ENCODE data around the gene CDH2.

CDH2 gene

DNA sequence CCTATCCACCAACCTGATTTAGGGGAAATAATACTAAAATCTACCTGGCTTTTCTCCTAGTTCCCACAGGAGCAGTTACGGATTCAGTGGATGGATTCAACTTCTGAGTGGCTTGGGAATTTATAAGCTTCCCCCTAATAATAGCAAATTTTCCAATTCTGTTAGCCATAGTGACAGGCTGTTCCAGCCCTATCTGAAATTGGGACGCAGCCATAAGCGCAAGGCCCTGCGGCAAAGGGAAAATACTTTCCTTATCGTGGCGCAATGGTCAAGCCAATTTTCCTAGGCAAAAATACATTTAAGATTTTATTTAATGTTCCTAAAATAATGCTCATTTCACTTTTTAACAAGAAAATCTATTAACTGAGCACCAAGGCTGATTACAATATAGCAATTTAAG, 49.7 kb downstream of the CDH2 start:
- Histone ChIP-seq H3K4ac (ENCODE audit: low read depth, low read length) (no peak overlapping the region), H2BK120ac (ENCODE audit: insufficient read depth, low read length, poor library complexity) (no peak overlapping the region), H3K14ac (ENCODE audit: low read length) (no peak overlapping the region), H3K4me1 (ENCODE audit: control insufficient read depth in 1 of 2, insufficient read depth in 2 of 2, low read length in 2 of 2) (no peaks in the 10 kb centered on the region), H3K27ac (ENCODE audit: low read depth, low read length) (no peak overlapping the region), H4K91ac (ENCODE audit: low read depth, low read length) (no peak overlapping the region), H3K9me3 (ENCODE audit: insufficient read depth, low read depth, low read length) (no peaks in the 10 kb centered on the region), H4K8ac (ENCODE audit: low read depth, low read length) (no peak overlapping the region), H3K9ac (ENCODE audit: low read length) (no peak overlapping the region), H3K79me2 (ENCODE audit: control insufficient read depth, insufficient read depth, low read length, poor library complexity) (no peaks in the 10 kb centered on the region), H2BK12ac (ENCODE audit: low read length) (no peak overlapping the region), H3K4me3 (ENCODE audit: low read depth, low read length) (no peak overlapping the region), H3K4me2 (ENCODE audit: low read length) (no peak overlapping the region), H3K36me3 (ENCODE audit: control insufficient read depth in 1 of 2, insufficient read depth in 2 of 2, low read length in 2 of 2) (no peaks in the 10 kb centered on the region), H3K27me3 (ENCODE audit: insufficient read depth, low read length) (no peaks in the 10 kb centered on the region), H3K23ac (ENCODE audit: low read length) (no peak overlapping the region), H2AK5ac (ENCODE audit: low read length) (no peak overlapping the region), H3K18ac (ENCODE audit: low read length) (no peak overlapping the region), H2BK5ac (ENCODE audit: low read depth, low read length, poor library complexity) (no peak overlapping the region), H3K79me1 (ENCODE audit: low read length) (no peaks in the 10 kb centered on the region), H4K12ac (ENCODE audit: low read depth, low read length) (no peak overlapping the region), H2AFZ (ENCODE audit: insufficient read depth, low read length, poor library complexity) (no peak overlapping the region)
- no peak for DNase-seq
- WGBS (ENCODE audit: extremely low coverage, insufficient coverage, insufficient read length): no CpG with 5 or more reads among the region's 6 CpGs

DNA sequence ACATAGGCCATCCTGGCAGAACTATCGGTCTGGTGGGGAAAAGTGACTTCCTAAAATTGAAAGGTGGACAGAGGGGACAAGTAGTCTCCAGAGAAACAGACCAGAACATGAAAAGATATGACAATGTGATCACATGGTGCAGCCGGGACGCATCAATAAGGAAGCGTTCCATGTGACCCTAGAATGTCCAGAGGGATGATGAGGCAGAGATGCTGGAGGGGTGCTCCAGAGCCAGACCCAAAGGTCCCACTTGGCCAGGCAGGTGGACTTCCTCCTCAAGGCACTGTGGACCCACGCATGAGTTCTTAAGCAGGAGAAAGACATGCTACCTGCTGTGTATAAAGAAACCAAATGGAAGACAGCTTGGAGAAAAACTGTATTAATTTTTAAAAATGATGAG, 50.2 kb downstream of the CDH2 start:
- Histone ChIP-seq H3K9ac (ENCODE audit: low read length) (no peak overlapping the region), H4K12ac (ENCODE audit: low read depth, low read length) (no peak overlapping the region), H3K27me3 (ENCODE audit: insufficient read depth, low read length) (no peaks in the 10 kb centered on the region), H4K8ac (ENCODE audit: low read depth, low read length) (no peak overlapping the region), H2AK5ac (ENCODE audit: low read length) (no peak overlapping the region), H2AFZ (ENCODE audit: insufficient read depth, low read length, poor library complexity) (no peak overlapping the region), H2BK12ac (ENCODE audit: low read length) (no peak overlapping the region), H3K79me2 (ENCODE audit: control insufficient read depth, insufficient read depth, low read length, poor library complexity) (no peaks in the 10 kb centered on the region), H3K4me1 (ENCODE audit: control insufficient read depth in 1 of 2, insufficient read depth in 2 of 2, low read length in 2 of 2) (no peaks in the 10 kb centered on the region), H2BK120ac (ENCODE audit: insufficient read depth, low read length, poor library complexity) (no peak overlapping the region), H3K27ac (ENCODE audit: low read depth, low read length) (no peak overlapping the region), H2BK5ac (ENCODE audit: low read depth, low read length, poor library complexity) (no peak overlapping the region), H3K14ac (ENCODE audit: low read length) (no peak overlapping the region), H3K9me3 (ENCODE audit: insufficient read depth, low read depth, low read length) (no peaks in the 10 kb centered on the region), H3K4me3 (ENCODE audit: low read depth, low read length) (no peak overlapping the region), H3K4ac (ENCODE audit: low read depth, low read length) (no peak overlapping the region), H3K79me1 (ENCODE audit: low read length) (no peaks in the 10 kb centered on the region), H3K23ac (ENCODE audit: low read length) (no peak overlapping the region), H4K91ac (ENCODE audit: low read depth, low read length) (no peak overlapping the region), H3K4me2 (ENCODE audit: low read length) (no peak overlapping the region), H3K18ac (ENCODE audit: low read length) (no peak overlapping the region), H3K36me3 (ENCODE audit: control insufficient read depth in 1 of 2, insufficient read depth in 2 of 2, low read length in 2 of 2) (no peaks in the 10 kb centered on the region)
- no peak for DNase-seq
- WGBS (ENCODE audit: extremely low coverage, insufficient coverage, insufficient read length): no CpG with 5 or more reads among the region's 5 CpGs

DNA sequence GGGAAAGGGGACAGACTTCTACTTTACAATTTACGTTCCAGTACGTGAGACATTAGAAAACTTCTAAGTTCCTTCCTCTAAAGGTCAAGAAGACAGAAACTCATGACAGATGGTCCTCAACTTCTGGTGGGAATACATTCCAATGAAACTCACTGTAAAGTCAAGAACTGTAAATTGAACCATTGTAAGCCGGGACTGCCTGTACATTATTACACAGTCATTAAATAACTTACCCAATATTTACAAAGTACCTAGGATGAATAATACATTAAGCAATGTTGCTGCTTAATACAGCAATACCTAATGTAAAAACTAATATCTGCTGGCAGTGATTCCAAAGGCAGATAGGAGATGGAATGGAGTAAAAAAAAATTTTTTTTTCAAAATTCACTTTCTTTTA, 51.9 kb downstream of the CDH2 start:
- WGBS (ENCODE audit: extremely low coverage, insufficient coverage, insufficient read length): no CpG with 5 or more reads among the region's 3 CpGs
- no peak overlapping the region for H3K27ac ChIP-seq (ENCODE audit: low read depth, low read length)

DNA sequence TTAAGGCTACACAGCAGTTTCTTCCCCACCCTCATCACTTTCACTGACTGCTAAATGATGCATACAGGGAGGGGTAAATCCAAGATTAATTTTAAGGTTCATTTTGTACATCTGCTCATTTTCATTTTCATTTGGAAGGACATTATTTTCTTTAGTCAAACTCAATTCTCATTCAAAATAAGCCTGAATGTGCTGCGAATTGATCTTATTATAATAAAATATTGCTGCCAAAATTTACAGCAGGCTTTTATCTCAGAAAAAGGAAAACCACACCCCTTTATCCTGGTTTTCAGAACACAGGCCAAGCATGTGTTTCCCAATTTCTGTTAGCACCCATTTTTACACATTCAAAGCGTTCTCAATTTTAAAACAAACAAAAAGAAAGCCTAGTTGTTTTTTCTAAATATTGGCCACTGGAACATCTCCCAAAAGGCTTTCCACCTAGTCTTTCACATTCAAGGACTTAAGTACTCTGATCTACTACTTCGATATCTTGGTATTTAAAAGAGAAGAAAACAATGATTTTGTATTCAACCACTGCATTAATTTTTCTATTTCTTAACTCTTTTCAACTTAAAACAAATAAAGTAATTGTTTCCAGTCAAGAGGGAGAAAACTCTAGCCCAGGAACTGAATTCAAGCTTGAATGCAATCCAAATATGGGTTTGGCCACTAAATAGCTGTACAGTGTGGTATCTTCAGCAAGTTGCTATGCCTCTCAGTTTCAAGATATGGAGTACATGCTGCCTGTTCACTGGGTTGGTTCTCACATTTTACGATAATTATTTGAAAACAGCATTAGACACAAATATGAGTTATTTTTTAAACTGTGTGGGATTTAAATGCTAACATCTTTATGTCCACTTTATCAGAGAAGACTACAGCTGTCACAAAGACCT, 52.5 kb downstream of the CDH2 start:
- Histone ChIP-seq H3K27me3 (ENCODE audit: insufficient read depth, low read length) (no peaks in the 10 kb centered on the region), H3K4me2 (ENCODE audit: low read length) (no peak overlapping the region), H2BK12ac (ENCODE audit: low read length) (no peak overlapping the region), H3K14ac (ENCODE audit: low read length) (no peak overlapping the region), H3K23ac (ENCODE audit: low read length) (no peak overlapping the region), H4K8ac (ENCODE audit: low read depth, low read length) (no peak overlapping the region), H2BK120ac (ENCODE audit: insufficient read depth, low read length, poor library complexity) (no peak overlapping the region), H3K79me1 (ENCODE audit: low read length) (no peaks in the 10 kb centered on the region), H4K91ac (ENCODE audit: low read depth, low read length) (no peak overlapping the region), H2AFZ (ENCODE audit: insufficient read depth, low read length, poor library complexity) (no peak overlapping the region), H3K4ac (ENCODE audit: low read depth, low read length) (no peak overlapping the region), H3K4me1 (ENCODE audit: control insufficient read depth in 1 of 2, insufficient read depth in 2 of 2, low read length in 2 of 2) (no peaks in the 10 kb centered on the region), H3K79me2 (ENCODE audit: control insufficient read depth, insufficient read depth, low read length, poor library complexity) (no peaks in the 10 kb centered on the region), H3K27ac (ENCODE audit: low read depth, low read length) (no peak overlapping the region), H2AK5ac (ENCODE audit: low read length) (no peak overlapping the region), H3K9ac (ENCODE audit: low read length) (no peak overlapping the region), H3K36me3 (ENCODE audit: control insufficient read depth in 1 of 2, insufficient read depth in 2 of 2, low read length in 2 of 2) (no peaks in the 10 kb centered on the region), H4K12ac (ENCODE audit: low read depth, low read length) (no peak overlapping the region), H3K9me3 (ENCODE audit: insufficient read depth, low read depth, low read length) (no peaks in the 10 kb centered on the region), H3K18ac (ENCODE audit: low read length) (no peak overlapping the region), H2BK5ac (ENCODE audit: low read depth, low read length, poor library complexity) (no peak overlapping the region), H3K4me3 (ENCODE audit: low read depth, low read length) (no peak overlapping the region)
- DNase-seq: no peak
- no CpG with 5 or more reads among the region's 4 CpGs for WGBS (ENCODE audit: extremely low coverage, insufficient coverage, insufficient read length)

More for the DNA sequence above, 51.9 kb downstream of the CDH2 start:
- no peaks in the 10 kb centered on the region for H3K79me2 ChIP-seq (ENCODE audit: control insufficient read depth, insufficient read depth, low read length, poor library complexity)
- H2AFZ ChIP-seq (ENCODE audit: insufficient read depth, low read length, poor library complexity): no peak overlapping the region
- no peak overlapping the region for H3K4me2 ChIP-seq (ENCODE audit: low read length)
- H3K18ac ChIP-seq (ENCODE audit: low read length): no peak overlapping the region
- no peaks in the 10 kb centered on the region for H3K9me3 ChIP-seq (ENCODE audit: insufficient read depth, low read depth, low read length)
- H4K8ac ChIP-seq (ENCODE audit: low read depth, low read length): no peak overlapping the region
- no peak overlapping the region for H3K23ac ChIP-seq (ENCODE audit: low read length)
- H3K4me3 ChIP-seq (ENCODE audit: low read depth, low read length): no peak overlapping the region
- no peaks in the 10 kb centered on the region for H3K79me1 ChIP-seq (ENCODE audit: low read length)
- H3K36me3 ChIP-seq (ENCODE audit: control insufficient read depth in 1 of 2, insufficient read depth in 2 of 2, low read length in 2 of 2): no peaks in the 10 kb centered on the region
- H3K4ac ChIP-seq (ENCODE audit: low read depth, low read length): no peak overlapping the region
- no peak overlapping the region for H2BK5ac ChIP-seq (ENCODE audit: low read depth, low read length, poor library complexity)
- no peak overlapping the region for H4K91ac ChIP-seq (ENCODE audit: low read depth, low read length)
- no peaks in the 10 kb centered on the region for H3K4me1 ChIP-seq (ENCODE audit: control insufficient read depth in 1 of 2, insufficient read depth in 2 of 2, low read length in 2 of 2)
- no peak overlapping the region for H4K12ac ChIP-seq (ENCODE audit: low read depth, low read length)
- no peaks in the 10 kb centered on the region for H3K27me3 ChIP-seq (ENCODE audit: insufficient read depth, low read length)
- no peak overlapping the region for H3K9ac ChIP-seq (ENCODE audit: low read length)
- H2BK120ac ChIP-seq (ENCODE audit: insufficient read depth, low read length, poor library complexity): no peak overlapping the region
- DNase-seq: no peak
- no peak overlapping the region for H2BK12ac ChIP-seq (ENCODE audit: low read length)
- no peak overlapping the region for H2AK5ac ChIP-seq (ENCODE audit: low read length)
- no peak overlapping the region for H3K14ac ChIP-seq (ENCODE audit: low read length)

Data from trophoblast cell (in vitro differentiated cells and primary cell).